Measurements from ENCODE around the gene PDPN. TPM values are rescaled to one million over a fixed set of nuclear protein-coding genes. Genes with fewer than 3 reads are reported as not detected.

PDPN gene
- total RNA-seq, 6 experiments from 2014 or later, result 0.11 to 1.1 (median 0.45) TPM

GRCh38 chr1:13642306-13643004, 58.8 kb downstream of the PDPN start:
- no peaks in the 10 kb centered on the region for H3K27me3 ChIP-seq
- TF ChIP-seq POLR2A (IDR thresholded peaks at IDR 0.05) (no peak), CTCF (IDR thresholded peaks at IDR 0.05) (no peak)
- H3K4me3 ChIP-seq, result no peak overlapping the region
- H3K36me3 ChIP-seq, result no peaks in the 10 kb centered on the region
- no peak for DNase-seq
- H3K9me3 ChIP-seq, result no peaks in the 10 kb centered on the region
- no peak overlapping the region for H3K27ac ChIP-seq
- no peaks in the 10 kb centered on the region for H3K4me1 ChIP-seq
- ATAC-seq, result no peak
- intact Hi-C loops (cut with DNase I), result no loop called here
- WGBS (ENCODE audit: insufficient coverage, low coverage, low lambda C conversion rate, missing lambda C conversion rate), result 19% methylated on average over 3 of the region's 3 CpGs

GRCh38 chr1:13643017-13643416, 59.4 kb downstream of the PDPN start:
- TF ChIP-seq POLR2A (IDR thresholded peaks at IDR 0.05) (no peak), CTCF (IDR thresholded peaks at IDR 0.05) (no peak)
- 57% methylated on average over 7 of the region's 8 CpGs for WGBS (ENCODE audit: insufficient coverage, low coverage, low lambda C conversion rate, missing lambda C conversion rate)

GRCh38 chr1:13646521-13646920, 62.9 kb downstream of the PDPN start:
- H3K27ac ChIP-seq, result no peak overlapping the region
- DNase-seq (no peak), ATAC-seq (no peak)
- TF ChIP-seq CTCF (IDR thresholded peaks at IDR 0.05) (no peak), POLR2A (IDR thresholded peaks at IDR 0.05) (no peak)
- 76% methylated on average over 7 of the region's 7 CpGs for WGBS (ENCODE audit: insufficient coverage, low coverage, low lambda C conversion rate, missing lambda C conversion rate)
- no peaks in the 10 kb centered on the region for H3K27me3 ChIP-seq
- intact Hi-C loops (cut with DNase I), result no loop called here
- H3K4me3 ChIP-seq, result no peak overlapping the region
- no peaks in the 10 kb centered on the region for H3K36me3 ChIP-seq
- no peaks in the 10 kb centered on the region for H3K4me1 ChIP-seq
- H3K9me3 ChIP-seq, result no peaks in the 10 kb centered on the region

More at GRCh38 chr1:13643017-13643416, 59.4 kb downstream of the PDPN start:
- no peak overlapping the region for H3K4me3 ChIP-seq
- H3K4me1 ChIP-seq, result no peaks in the 10 kb centered on the region
- H3K27me3 ChIP-seq, result no peaks in the 10 kb centered on the region
- H3K27ac ChIP-seq, result no peak overlapping the region
- H3K36me3 ChIP-seq, result no peaks in the 10 kb centered on the region
- ATAC-seq (no peak), DNase-seq (no peak)
- H3K9me3 ChIP-seq, result no peaks in the 10 kb centered on the region
- intact Hi-C loops (cut with DNase I), result no loop called here

- WGBS (ENCODE audit: insufficient coverage, low coverage, low lambda C conversion rate, missing lambda C conversion rate), result 30% methylated on average over 3 of the region's 3 CpGs
- no peaks in the 10 kb centered on the region for H3K4me1 ChIP-seq
- DNase-seq, result no peak
- no peaks in the 10 kb centered on the region for H3K9me3 ChIP-seq
- no peak for TF ChIP-seq POLR2A (IDR thresholded peaks at IDR 0.05)
- TF ChIP-seq CTCF (IDR thresholded peaks at IDR 0.05), result no peak
- no peak overlapping the region for H3K4me3 ChIP-seq
- intact Hi-C loops (cut with DNase I), result no loop called here
- H3K36me3 ChIP-seq, result no peaks in the 10 kb centered on the region
- H3K27ac ChIP-seq, result no peak overlapping the region
- ATAC-seq, result peak in 2 of 4 donors; percentile 35 to 57
- H3K27me3 ChIP-seq, result no peaks in the 10 kb centered on the region
Measured at GRCh38 chr1:13651279-13651678, 67.6 kb downstream of the PDPN start.
